Right atrium auricular region (tissue), 2 donors: ENCODE results near the gene FOXL3. TPM values are rescaled to one million over a fixed set of nuclear protein-coding genes. Genes with fewer than 3 reads are reported as not detected.
A peak's percentile ranks its signal among the peaks of the same experiment; 100 is the strongest.

ENCODE experiments used
- DNase-seq: peaks from one replicate; pipeline ENCODE4 v3.0.0-alpha.2; 2019; ENCODE audit warnings: low spot score
- H3K27ac ChIP-seq, 2 donors: fragments of 200-600 bp; sonication (generic); 1 replicate in 1 of 2; 2 replicates in 1 of 2; pipeline ENCODE4 v1.5.1; 2016 to 2019
- H3K27me3 ChIP-seq, 2 donors: fragments of 200-600 bp; sonication (generic); one replicate each; pipeline versions ENCODE4 v1.5.1 to v1.6.0; 2017 to 2019
- H3K36me3 ChIP-seq: fragments of 200-600 bp; sonication (generic); one replicate; pipeline ENCODE4 v1.5.1; 2016
- H3K4me1 ChIP-seq, 2 donors: fragments of 200-600 bp; sonication (generic); one replicate each; pipeline versions ENCODE4 v1.5.1 to v1.6.0; 2017 to 2019
- H3K4me3 ChIP-seq, 2 donors: fragments of 200-600 bp; sonication (generic); 1 replicate in 1 of 2; 2 replicates in 1 of 2; pipeline ENCODE4 v1.5.1; 2017 to 2019; ENCODE audit warnings: mild to moderate bottlenecking in 1 of 2, moderate library complexity in 1 of 2
- H3K9me3 ChIP-seq, 2 donors: fragments of 200-600 bp; sonication (generic); one replicate each; pipeline ENCODE4 v1.5.1; 2019
- CTCF ChIP-seq, 2 donors: fragments of 200-600 bp; sonication (generic); IDR thresholded peaks; one replicate each; pipeline ENCODE4 v1.5.1; 2019; ENCODE audit warnings: antibody characterized with exemption in 2 of 2
- total RNA-seq, 2 donors: library from RNA; depleted of rRNA; stranded (reverse); fragments of >200 nt; gene quantifications; one replicate each; pipeline ENCODE4 v1.1.0, GENCODE V29; 2016

The FOXL3 gene
- total RNA-seq, 2 donors from 2014 or later, result not detected

GRCh38 chr7:327233-327931 lies 37.4 kb downstream of the FOXL3 start:
- peaks cover 0 to 9% of the 10 kb centered on the region in 2 donors for H3K4me1 ChIP-seq
- H3K4me3 ChIP-seq, result no peak overlapping the region
- no peak for DNase-seq
- TF ChIP-seq CTCF (IDR thresholded peaks at IDR 0.05), result no peak
- no peak overlapping the region for H3K27ac ChIP-seq
- no peaks in the 10 kb centered on the region for H3K27me3 ChIP-seq
- peaks cover 0 to 5% of the 10 kb centered on the region in 2 donors for H3K9me3 ChIP-seq
- H3K36me3 ChIP-seq, result no peaks in the 10 kb centered on the region

GRCh38 chr7:327991-328702 lies 38.2 kb downstream of the FOXL3 start:
- Histone ChIP-seq H3K4me3 (no peak overlapping the region), H3K4me1 (peaks cover 0 to 14% of the 10 kb centered on the region in 2 donors), H3K27me3 (no peaks in the 10 kb centered on the region), H3K9me3 (peaks cover 0 to 5% of the 10 kb centered on the region in 2 donors), H3K36me3 (no peaks in the 10 kb centered on the region), H3K27ac (no peak overlapping the region)
- no peak for TF ChIP-seq CTCF (IDR thresholded peaks at IDR 0.05)
- no peak for DNase-seq

DNA sequence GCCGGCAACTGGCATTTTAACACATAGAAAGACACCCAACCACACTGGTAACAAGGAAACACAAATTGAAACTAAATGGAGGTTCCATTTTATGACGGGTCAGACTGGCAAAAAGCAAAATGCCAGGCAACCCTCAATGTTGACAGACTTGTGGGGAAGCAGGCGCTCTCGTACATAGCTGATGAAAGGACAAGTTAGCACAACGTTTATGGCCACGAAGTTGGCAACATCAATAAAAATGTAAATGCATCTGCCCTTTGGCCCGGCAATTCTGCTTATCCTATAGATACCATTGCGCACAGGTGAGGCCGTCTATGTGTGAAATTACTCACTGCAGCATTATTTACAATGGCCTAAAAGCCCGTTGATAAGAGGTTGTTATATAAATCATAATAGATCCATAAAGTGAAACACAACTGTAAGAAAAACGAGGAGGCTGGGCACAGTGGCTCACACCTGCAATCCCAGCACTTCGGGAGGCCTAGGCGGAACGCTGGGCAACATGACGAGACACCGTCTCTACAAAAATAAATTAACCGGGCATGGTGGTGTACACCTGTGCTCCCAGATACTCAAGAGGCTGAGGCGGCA lies 39.8 kb downstream of the FOXL3 start:
- peaks cover 0 to 5% of the 10 kb centered on the region in 2 donors for H3K9me3 ChIP-seq
- no peak for DNase-seq
- no peaks in the 10 kb centered on the region for H3K27me3 ChIP-seq
- H3K4me3 ChIP-seq, result no peak overlapping the region
- H3K27ac ChIP-seq, result no peak overlapping the region
- no peak for TF ChIP-seq CTCF (IDR thresholded peaks at IDR 0.05)
- H3K36me3 ChIP-seq, result no peaks in the 10 kb centered on the region
- H3K4me1 ChIP-seq, result peaks cover 0 to 16% of the 10 kb centered on the region in 2 donors

- no peak for TF ChIP-seq CTCF (IDR thresholded peaks at IDR 0.05)
- Histone ChIP-seq H3K36me3 (no peaks in the 10 kb centered on the region), H3K4me1 (peaks cover 0 to 16% of the 10 kb centered on the region in 2 donors), H3K4me3 (no peak overlapping the region), H3K27me3 (no peaks in the 10 kb centered on the region), H3K27ac (no peak overlapping the region), H3K9me3 (peaks cover 0 to 4% of the 10 kb centered on the region in 2 donors)
- DNase-seq, result no peak
Observed at GRCh38 chr7:330511-331230, 40.7 kb downstream of the FOXL3 start.

DNA sequence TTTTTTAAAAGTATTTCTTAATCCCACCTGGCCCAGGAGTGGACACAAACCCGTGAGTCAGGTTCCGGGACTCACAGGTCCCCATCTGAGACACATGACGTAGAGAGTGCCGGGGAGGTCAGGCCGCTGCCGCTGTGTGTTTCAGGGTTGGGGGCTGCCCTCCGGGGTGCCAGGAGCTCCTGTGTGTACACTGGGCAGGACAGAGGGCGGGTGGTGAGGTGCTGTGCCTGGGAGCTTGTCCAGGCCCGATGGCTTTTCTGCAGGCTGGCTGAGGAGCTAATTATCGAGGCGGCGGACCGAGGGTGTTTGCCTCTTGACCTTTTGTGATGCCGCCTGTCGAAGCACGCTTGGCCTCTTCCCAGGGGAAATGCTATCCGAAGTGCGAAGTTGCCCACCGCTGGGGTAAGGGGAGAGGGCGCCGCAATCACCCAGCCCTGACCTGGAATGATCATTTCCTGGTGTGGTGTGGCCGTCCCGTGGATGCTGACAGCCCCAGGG lies 42.1 kb downstream of the FOXL3 start:
- no peak for DNase-seq
- no peak overlapping the region for H3K27ac ChIP-seq
- no peak for TF ChIP-seq CTCF (IDR thresholded peaks at IDR 0.05)

More for the DNA sequence above, 42.1 kb downstream of the FOXL3 start:
- Histone ChIP-seq H3K36me3 (no peaks in the 10 kb centered on the region), H3K9me3 (no peaks in the 10 kb centered on the region), H3K4me3 (peak overlapping the region in 1 of 2 donors; percentile 51), H3K27me3 (no peaks in the 10 kb centered on the region), H3K4me1 (peaks cover 0 to 16% of the 10 kb centered on the region in 2 donors)
